C1 segment of cervical spinal cord (tissue), 14 donors: ENCODE results near the gene BTAF1.
"Not testable (repeated sequence)": the region's sequence is repeated elsewhere in the genome, so short reads cannot be mapped to it uniquely, and the experiment has no call there.

Experiments used
- DNase-seq, 14 donors: peaks; one replicate each; lab custom pipeline; 2025; lab: John Stamatoyannopoulos, UW

Gene BTAF1

DNA sequence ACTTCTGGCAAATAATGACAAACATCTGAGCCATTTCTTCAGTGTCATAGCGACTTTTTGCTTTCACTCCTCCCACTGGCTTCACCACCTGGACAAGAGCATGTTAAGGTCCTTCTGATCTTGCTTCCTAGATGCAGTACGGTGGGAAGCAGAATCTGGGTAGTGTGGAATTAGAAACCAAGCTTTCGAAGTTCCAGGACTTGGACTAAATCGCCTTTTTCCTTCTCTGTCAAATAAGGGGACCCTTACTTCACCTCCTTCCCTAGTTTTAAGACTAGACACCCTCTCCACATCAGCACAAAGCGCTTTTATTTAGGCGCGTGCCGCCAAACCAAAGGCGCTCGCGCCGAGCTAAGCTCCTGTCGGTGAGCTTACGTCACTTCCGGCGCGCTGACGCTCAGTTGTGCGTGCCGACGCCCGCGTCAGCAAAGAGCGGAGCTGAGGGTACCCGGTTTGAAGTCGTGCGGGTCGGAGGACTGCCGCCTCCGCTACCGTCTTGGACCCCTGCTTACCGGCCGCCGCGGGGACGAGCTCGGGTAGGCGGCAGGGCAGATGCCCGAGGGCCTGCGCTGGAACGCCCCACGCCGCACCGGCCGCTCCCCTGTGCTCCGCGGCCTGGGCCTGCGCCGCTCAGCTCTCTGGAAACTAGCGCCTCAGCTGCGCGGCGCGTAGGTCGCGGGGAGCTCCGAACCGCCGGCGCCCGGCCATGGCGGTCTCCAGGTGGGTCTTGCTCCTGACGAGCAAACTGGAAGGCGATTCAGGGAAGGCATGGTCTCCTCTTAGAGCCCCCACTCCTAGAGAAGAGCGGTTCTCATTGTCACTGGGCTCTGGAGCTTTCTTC, at the start of gene BTAF1:
BTAF1 (plus strand) TSS at position 400 of the 841 bp plus-strand sequence; CDS start at position 707, 307 bp downstream.
- DNase-seq = peak; percentile 24 to 93 (median 86)

DNA sequence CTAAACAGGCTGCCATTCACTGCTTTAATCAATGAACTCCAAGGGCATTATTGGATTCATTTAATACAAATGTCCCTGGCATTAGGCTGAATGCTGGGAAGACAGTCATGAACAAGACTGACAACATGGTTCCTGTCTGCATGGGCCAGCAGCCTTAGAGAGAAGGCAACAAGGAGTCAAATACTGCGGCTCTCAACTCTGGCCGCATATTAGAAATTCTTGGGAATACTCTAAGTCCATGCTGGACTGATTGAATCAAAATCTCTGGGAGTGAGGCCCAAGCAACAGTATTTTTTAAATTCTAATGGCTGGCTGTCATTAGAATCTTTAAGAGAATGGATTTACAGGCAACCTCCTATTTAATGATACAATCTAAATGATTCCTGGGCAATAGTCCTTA, 48.4 kb upstream of the BTAF1 start:
- DNase-seq = no peak

DNA sequence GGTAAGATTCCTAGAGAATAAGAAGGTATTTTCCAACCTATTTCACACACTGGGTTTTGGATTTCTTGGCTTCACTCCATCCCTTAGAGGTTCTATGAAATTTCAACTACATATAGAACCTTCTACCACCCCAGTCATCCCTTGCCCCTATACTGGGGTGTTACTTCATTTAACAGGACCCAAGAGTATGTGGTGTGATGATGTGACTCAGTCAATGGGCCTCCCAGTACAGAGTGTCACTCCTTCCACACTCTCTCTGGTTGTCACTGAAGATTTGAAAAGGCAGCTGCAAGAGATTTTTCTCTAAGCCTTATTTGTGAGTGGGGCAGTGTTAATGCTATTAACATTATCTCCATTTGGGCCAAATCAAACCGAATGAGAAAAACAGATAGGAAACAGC, 47.8 kb upstream of the BTAF1 start:
- no peak for DNase-seq

DNA sequence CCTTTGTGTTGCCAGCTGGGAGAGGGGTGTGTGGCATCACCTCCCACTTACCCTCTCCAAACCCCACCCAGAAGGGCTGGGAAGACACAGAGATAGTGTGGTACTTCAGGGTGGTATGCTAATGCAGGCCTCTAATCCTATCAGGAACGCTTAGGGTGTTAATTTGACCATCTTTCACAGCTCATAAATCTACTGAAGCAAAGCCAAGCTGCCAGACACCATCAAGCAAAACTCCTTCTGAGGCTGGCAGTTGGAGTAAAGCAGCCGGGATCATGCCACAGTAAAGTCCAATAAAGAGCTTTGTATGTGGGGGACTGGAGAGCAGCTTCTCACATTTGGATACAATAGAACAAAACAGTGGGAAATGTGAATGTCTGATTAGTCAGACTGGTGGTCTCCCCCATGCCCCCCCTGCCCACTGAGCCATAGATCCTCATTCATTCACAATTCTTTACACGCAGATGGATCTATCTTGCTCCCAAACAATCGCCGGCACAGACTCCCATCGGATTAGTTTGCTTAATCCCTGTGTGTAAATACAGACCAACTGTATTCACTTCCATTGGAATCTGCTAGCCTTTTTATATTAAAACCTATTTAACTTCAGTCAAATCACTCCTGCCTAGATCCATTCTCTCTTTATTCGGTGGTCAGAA, 43.9 kb upstream of the BTAF1 start:
- peak in 1 of 14 donors; percentile 9 for DNase-seq

DNA sequence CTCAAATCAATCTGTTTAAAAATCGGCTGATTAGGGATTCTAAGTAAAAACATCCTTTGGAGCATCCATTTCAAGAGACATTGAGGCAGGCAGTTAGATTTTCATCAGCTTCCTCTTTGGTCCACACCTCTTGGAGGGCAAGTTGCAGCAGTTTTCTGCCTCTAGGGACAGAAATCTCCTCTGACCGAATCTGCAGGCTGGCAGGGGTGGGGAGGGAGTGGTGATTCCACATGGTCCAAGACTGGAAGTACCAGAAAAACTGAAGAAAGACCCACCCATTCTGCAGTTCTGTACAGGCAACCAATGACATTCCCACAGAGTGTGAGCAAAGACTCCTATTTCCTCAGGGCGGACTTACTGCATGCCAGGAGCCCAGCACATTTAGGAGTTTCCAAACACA, 43.3 kb upstream of the BTAF1 start:
- no peak for DNase-seq

DNA sequence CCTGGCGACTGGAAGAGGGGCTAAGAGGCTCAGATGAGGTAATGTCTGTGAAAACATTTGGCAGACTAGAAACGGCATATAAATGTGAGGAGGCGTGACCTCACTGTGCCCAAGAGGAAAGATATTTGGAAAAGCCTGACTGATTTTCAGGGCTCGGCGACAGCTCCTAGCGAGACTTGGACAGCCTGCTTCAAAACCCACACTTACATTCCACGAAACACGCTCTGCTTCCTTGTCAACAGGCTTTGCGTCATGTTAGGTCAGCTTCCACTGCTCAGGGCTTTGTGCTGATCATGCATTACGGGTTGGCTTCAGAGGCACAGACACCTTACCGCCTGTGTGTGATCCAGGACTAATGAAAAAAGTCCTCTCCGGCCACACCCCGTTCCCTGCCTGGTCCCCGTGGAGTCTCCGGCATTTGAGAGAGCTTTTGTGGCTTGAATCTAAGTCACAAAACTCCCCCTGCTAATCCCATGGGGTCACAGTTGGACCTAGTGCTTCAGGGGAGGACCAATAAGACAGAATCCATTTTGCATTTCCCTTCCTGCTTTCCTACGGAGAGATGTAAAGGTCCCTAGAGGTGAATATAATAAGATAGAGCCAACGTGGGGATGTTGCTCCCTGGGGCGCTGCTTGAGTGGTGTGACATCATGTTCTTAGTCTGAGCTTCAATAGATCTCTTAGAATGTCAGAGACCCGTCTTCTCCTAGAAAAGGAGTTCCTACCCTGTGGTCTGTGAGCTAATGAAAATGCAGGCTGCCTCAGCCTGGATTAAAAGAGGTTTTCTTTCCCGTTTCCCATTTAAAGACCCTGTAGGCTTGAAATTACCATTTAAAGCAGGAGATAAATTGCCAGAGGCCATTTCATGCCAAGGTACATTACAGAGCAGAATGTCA, 39.8 kb upstream of the BTAF1 start:
- DNase-seq = peak in 6 of 14 donors; percentile 9 to 63 (median 32)

DNA sequence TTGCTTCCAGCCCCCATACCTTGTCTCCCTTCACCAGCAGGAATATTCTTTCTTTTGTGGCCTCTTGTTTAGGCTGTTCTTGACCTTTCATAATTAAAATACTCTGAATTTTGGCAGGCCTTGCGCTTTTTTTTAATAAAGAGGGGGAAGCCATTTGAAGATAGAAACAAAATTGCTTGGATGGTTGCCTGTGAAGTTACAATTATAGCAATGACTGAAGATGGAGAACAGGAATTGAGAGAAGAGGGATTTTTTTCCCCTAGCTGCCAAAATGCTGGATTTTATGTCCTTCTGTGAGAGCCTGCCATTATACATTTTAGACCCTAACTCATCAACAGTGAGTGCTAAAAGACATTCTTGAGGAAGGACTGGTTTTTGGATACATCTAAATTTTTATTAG, 39.0 kb upstream of the BTAF1 start:
- DNase-seq = no peak

DNA sequence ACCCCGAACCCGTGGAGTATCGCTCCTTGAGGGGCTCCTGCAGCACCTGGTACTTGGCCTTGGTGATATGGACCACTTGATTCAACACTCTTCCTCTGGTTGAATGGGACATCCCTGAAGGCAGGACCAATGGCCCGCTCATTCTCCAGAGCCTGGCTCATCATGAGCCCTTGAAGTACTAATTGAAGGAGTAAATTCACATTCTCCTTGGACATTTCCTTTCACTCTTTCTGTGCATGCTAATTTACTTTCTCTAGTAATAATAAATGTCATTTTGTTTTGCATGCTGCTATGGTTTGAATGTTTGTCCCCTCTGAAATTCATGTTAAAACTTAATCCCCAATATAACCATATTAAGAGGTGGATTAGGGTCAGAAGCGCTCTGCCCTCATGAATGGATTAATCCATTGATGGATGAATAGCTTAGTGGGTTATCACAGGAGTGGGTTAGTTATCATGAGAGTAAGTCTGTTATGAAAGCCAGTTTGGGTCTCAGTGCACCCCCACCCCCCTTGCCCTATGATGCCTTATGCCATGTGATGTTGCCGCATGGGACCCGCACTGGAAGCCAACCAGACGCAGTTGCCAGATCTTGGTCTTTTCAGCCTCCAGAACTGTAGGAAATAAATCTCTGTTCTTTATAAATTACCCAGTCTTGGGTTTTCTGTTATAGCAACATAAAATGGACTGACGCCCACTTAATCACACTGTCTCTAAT, 38.0 kb upstream of the BTAF1 start:
- DNase-seq = no peak

DNA sequence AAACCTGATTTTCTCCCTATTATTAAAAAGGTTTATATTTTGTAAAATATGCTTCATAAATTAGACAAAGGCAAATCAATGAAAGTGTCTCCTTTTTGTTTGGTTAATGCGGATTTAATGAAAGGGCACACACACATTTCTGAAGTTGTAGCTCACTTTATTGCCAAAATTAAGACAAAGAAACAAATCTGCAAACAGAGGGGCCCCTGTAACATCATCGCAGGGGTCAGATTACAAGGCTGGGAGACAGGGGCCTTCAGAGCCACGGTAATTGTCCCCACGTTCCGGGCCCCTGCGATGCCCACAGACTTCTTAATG, 36.7 kb upstream of the BTAF1 start:
- DNase-seq = no peak

DNA sequence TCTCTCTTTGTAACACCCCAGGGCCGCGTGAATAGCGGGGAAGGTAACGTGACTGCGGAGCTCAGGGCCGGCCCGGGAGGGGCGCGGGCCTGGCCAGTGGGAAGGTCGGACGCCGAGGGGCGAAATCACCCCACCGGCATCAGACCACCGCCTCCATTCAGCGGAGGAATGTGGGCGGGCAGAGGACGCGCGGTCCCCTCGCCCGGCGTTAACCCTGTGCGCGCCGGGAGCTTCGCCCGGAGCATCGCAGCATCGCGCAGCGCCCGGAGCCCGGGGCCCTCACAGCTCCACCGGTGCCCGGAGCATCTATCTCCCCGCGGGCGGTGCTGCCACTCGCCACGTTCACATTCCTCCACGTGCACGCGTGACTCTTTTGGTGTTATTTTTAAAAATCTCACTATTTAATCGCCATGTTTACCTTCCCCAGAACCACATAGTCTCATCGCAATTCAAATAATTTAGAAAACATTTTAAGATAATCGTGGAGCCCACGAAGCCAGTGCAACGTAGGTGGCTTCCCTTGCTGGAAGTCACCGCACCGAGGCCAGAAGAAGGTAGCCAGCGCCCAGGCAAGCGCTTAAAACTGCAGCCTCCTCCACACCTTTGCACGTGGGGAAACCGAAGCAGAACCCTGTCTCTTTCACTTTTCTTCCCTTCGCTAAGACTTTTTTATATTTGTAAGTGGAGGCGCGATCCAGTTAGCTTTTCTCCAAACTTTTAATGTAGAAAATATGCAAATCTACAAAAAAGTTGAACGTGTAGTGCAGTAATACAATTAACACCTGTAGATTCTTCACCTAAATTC, 36.1 kb upstream of the BTAF1 start:
- peak in 9 of 14 donors; percentile 16 to 48 (median 41) for DNase-seq

DNA sequence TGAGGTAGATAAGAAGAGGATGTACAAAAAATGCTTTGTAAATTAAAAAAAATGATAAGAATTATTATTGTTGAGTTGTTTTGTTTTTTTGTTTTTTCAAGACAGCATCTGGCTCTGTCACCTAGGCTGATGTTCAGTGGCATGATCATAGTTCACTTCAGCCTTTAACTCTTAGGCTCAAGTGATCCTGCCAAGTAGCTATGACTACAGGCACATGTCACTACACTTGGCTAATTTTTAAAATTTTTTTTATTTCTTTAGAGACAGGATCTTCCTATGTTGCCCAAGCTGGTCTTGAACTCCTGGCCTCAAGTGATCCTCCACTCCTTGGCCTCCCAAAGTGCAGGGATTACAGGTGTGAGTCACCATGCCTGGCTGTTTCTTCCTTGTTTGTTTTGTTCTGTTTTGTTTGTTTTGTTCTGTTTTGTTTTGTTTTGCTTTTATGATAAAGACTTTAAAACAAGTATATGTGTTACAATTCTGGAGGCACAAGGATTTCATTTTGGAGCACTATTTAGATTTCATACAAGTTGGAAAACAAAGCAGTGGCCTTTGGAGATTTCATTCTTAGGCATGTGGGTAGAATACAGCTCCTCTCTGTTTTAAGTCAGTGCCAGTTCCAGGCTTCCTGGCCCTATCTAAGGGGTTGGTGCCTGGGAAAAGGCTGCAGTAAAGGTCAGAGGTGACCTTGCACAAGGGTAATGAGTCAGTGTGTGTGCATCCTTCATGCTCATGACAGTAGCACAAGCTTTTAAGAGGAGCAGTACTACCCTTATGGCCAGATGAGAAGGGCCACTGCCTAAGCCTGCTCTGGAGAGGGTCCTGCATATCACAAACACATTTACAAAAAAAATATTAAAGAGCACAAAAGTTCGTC, 32.2 kb upstream of the BTAF1 start:
- no peak for DNase-seq

DNA sequence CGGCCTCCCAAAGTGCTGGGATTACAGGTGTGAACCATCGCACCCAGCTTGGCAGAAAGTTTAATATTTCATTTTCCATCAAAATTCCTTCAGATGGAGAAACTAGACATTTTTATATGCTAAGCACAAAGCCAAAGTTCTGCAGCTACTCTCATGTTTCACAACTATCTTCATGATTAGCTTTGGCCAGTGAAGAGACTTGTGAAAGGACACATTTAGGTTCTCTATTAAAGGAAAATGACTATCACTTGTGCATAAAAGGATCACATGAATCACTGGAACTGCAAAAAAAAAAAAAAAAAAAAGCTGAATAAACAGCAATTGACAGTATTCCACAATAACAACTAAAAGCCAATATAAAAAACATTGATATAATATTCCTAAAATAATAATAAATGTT, 30.5 kb upstream of the BTAF1 start:
- DNase-seq = no peak

DNA sequence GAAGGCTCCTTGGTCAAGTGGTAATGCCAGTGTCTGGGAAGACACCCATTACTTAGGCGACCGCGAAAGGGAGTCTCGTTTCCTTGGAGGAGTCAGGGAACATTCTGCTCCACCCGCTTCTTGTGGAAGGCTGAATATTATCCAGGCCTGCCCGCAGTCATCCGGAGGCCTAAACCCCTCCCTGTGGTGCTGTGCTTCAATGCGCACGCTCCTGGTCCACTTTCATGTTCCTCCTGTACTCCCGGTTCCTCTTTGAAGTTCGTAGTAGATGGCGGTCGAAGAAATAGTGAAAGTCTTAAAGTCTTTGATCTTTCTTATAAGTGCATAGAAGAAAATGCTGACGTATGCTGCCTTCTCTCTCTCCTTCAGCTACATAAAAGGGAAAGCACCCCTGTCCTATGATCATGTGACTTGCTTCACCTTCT, 29.3 kb upstream of the BTAF1 start:
- DNase-seq = not testable (repeated sequence)

DNA sequence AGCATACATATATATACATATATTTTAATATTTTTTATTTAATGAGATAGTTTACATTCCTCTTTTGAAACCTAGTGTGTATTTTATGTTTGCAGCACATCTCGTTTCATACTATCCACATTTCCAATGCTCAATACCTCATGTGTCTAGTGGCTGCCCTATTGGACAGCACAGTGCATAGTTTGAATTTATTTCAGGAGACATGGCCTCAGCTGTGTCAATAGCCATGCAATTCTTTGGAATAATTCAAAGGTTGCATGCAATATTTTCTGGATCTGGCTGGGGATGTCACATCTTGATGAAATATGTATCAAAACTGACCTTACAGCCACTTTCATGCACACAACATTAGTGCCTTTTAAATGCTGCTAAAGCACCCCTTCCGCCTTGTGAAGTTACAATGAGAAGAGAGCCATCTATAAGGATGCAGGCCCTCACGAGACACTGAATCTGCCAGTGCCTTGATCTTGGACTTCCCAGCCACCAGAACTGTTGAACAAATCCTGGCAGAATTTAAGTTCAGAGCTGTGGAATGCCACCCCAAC, 27.3 kb upstream of the BTAF1 start:
- DNase-seq = no peak

DNA sequence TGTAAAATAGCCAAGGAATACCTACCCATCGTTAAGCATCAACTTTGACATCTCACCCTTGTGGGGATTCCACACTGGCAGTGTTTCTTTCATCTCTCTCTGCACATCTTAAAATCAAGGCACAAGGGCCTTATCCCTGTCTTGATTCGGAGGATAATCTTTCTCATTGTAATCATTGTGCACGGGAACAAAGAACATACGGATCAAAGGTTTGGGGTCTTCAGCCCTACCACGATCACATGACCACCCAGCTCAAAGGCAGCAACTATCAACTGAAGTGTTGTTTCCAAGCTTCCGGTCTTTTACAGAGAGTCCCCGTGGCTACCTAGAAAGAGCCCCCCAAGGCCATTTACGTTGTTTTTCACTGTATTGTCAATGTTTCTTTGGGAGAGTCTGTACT, 26.1 kb upstream of the BTAF1 start:
- no peak for DNase-seq

DNA sequence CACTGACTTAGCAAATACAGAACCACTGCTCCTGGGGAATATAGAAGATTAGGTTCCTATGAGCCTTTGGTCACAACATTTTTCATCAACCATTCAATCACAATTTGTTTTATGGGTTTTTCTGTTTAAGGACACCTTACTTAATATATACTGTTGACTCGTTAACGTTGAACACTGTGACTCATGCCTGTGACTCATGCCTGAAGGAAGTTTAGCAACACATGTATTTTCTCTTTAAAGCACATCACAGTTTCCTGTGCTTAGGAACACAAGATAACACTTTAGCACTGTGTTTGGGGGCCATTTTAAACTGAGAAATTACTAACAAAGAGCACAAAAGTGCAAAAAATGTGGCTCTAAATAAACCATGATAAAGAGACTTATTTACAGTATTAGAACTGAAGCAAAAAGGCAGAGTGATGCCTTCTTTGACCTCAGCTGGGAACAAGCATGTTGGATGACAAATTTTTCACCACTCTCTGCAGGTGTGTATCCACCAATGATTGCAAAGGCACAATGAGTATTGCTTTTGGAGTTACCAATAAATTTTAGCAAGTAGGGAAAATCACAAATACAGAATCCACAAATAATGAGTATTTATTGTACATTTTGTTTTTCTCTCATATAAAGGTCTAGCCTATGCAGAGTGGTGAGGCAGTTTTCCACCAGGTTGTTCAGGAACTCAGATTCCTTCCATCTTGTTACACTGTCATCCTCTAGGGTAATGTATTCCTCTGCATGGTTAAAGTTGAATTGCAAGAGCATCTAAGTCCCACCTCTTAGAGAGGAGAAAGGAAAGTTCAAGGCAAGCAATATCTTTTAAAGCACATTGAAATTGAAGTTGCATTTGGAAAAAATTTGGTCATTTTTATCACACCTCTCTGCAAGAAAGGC, 21.5 kb upstream of the BTAF1 start:
- no peak for DNase-seq

DNA sequence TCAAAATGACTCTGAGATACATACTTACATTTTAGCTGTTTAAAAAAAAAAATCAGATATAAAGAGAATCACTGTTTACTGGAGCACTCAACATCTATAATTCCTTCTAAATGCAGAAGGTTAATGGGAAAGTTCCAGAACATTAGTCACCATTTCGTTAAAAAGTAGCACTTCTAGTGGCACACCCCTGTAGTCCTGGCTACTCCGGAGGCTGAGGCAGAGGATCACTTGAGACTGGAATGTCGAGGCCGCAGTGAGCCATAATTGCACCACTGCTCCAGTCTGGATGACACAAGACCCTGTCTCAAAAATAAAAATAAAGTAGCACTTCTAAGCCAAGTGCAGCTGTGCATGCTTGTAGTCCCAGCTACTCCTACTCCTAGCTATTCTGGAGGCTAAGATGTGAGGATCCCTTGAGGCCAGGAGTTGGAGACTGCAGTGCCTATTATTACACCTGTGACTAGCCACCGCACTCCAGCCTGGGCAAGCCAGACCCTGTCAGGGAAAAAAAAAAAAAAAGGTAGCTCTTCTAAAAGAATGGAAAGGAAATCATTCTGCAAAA, 16.5 kb upstream of the BTAF1 start:
- DNase-seq = no peak

DNA sequence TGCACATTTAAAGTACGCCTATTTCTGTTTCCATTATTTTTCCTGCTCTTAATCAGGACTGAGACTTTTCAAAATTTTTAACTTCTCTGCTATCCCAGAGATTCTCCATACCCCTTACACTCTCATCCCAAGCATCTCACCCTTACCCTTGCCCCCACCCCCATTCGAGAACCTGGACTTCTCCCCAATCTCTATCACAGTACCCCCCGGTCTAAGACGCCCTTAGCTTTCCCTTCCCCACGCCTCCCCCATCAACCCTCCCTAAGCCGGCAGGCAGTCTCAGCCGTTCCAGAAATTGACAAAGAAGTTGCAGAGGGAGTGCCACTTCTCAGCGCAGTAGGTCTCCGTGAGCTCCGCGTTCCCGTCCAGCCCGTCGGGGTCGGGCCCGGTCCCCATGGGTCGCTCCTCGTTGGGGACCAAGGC, 15.6 kb upstream of the BTAF1 start:
- peak in 2 of 14 donors; percentile 33 to 42 for DNase-seq
